ENCODE data around the gene RAMP1. TPM values are rescaled to one million over a fixed set of nuclear protein-coding genes. Genes with fewer than 3 reads are reported as not detected.

RAMP1 gene
- total and polyA plus RNA-seq, 2 of the 4 experiments (the other 2 are of a cell fraction): 15.8 to 77.1 TPM

- Histone ChIP-seq H3K27me3 (ENCODE audit: control insufficient read depth, insufficient read depth, low read length) (no peaks in the 10 kb centered on the region), H3K23ac (ENCODE audit: low read depth, low read length) (no peak overlapping the region), H3K27ac (ENCODE audit: insufficient read depth, low read length) (no peak overlapping the region), H3K4me1 (ENCODE audit: control insufficient read depth, insufficient read depth, low read length) (peaks cover 25% of the 10 kb centered on the region), H3K4me2 (ENCODE audit: low read depth, low read length) (no peak overlapping the region), H4K5ac (ENCODE audit: low read depth, low read length) (no peak overlapping the region), H2AK9ac (replicated peaks; ENCODE audit: low read depth, low read length, poor library complexity) (no peak overlapping the region), H2BK20ac (ENCODE audit: low read depth, low read length) (no peak overlapping the region; the same call in 1 of the 2 replicates), H3K9me1 (ENCODE audit: insufficient read depth, low read length) (peaks cover 20% of the 10 kb centered on the region), H2BK120ac (ENCODE audit: low read depth, low read length) (no peak overlapping the region), H3K9ac (ENCODE audit: low read depth, low read length) (no peak overlapping the region), H3K9me3 (ENCODE audit: control insufficient read depth, insufficient read depth, low read length) (no peaks in the 10 kb centered on the region), H3K4me3 (ENCODE audit: insufficient read depth, low read depth, low read length) (no peak overlapping the region), H4K91ac (ENCODE audit: insufficient read depth, low read depth, low read length) (no peak overlapping the region), H2AFZ (replicated peaks; ENCODE audit: low read length, poor library complexity) (no peak overlapping the region), H3K18ac (ENCODE audit: low read depth, low read length) (no peak overlapping the region), H2AK5ac (ENCODE audit: low read depth, low read length) (peak overlapping the region; percentile 60; the same call in 1 of the 2 replicates), H2BK15ac (ENCODE audit: low read depth, low read length) (no peak overlapping the region), H3K79me1 (ENCODE audit: low read depth in 1 of 2, low read length in 2 of 2) (peaks cover 0 to 19% of the 10 kb centered on the region in 2 experiments; a peak in 2 of 4 replicates), H4K20me1 (ENCODE audit: insufficient read depth, low read length) (no peaks in the 10 kb centered on the region), H3K36me3 (ENCODE audit: control insufficient read depth, insufficient read depth, low read length) (no peaks in the 10 kb centered on the region), H3K14ac (replicated peaks; ENCODE audit: low read depth, low read length) (no peak overlapping the region), H4K8ac (ENCODE audit: low read depth in 2 of 2, low read length in 2 of 2) (no peak overlapping the region; a peak in 1 of 4 replicates), H2BK5ac (ENCODE audit: low read depth, low read length, poor library complexity, severe bottlenecking) (no peak overlapping the region), H3K56ac (ENCODE audit: extremely low read depth, insufficient read depth, low read length) (no peak overlapping the region), H3K4ac (ENCODE audit: low read depth, low read length) (0 out of 2 replicates have a peak overlapping the region, but pooled peaks have one; percentile 7)
- no CpG with 5 or more reads among the region's 11 CpGs for WGBS, 2 experiments (ENCODE audit: extremely low coverage in 2 of 2, insufficient read length in 1 of 2)
- in situ Hi-C loops (cut with MboI; ENCODE audit: low sequenced_read_pairs) (no loop called here), dilution Hi-C loops (cut with HindIII; ENCODE audit: low sequenced_read_pairs, unreplicated experiment) (no loop called here), intact Hi-C loops (cut with micrococcal nuclease) (no loop called here)
- no peak for ATAC-seq (ENCODE audit: low read depth)
- no peak for DNase-seq
- TF ChIP-seq, protein P1, sequence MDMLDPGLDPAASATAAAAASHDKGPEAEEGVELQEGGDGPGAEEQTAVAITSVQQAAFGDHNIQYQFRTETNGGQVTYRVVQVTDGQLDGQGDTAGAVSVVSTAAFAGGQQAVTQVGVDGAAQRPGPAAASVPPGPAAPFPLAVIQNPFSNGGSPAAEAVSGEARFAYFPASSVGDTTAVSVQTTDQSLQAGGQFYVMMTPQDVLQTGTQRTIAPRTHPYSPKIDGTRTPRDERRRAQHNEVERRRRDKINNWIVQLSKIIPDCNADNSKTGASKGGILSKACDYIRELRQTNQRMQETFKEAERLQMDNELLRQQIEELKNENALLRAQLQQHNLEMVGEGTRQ (IDR thresholded peaks at IDR 0.05; ENCODE audit: low read depth, low read length): no peak
- TF ChIP-seq MAZ (IDR thresholded peaks at IDR 0.05; ENCODE audit: borderline replicate concordance, low read depth, low read length): no peak
- no peak for TF ChIP-seq ELK1 (IDR thresholded peaks at IDR 0.05; ENCODE audit: borderline replicate concordance, low read depth, low read length)
- TF ChIP-seq CHD1 (IDR thresholded peaks at IDR 0.05; ENCODE audit: low read depth, low read length): no peak
- TF ChIP-seq SMC3 (IDR thresholded peaks at IDR 0.05; ENCODE audit: low read depth, low read length): no peak
- TF ChIP-seq CEBPB (IDR thresholded peaks at IDR 0.05; ENCODE audit: low read depth, low read length): no peak
- TF ChIP-seq RAD21 (IDR thresholded peaks at IDR 0.05; ENCODE audit: low read length): no peak
- POLR2A ChIA-PET (ENCODE audit: unreplicated experiment): no interaction called here
- CTCF ChIA-PET: interaction anchor here (0.7 to 1.6 kb wide), 2 partner anchors 30 to 401 kb away, joined by 3 read pairs; no protein-coding TSS in a partner anchor
- no TSS peak for BruUV-seq (replicated peaks)
Measured at GRCh38 chr2:237861875-237862527, 2.6 kb downstream of the RAMP1 start.
